Measurements from ENCODE around the gene AKAP6.

The AKAP6 gene

GRCh38 chr14:32633224-32633859, 304.2 kb downstream of the AKAP6 start:
- Histone ChIP-seq H3K4me1 (ENCODE audit: control insufficient read depth, insufficient read depth, low read length) (peaks cover 22% of the 10 kb centered on the region), H3K4me3 (ENCODE audit: low read length) (no peak overlapping the region), H3K9ac (ENCODE audit: low read length) (no peak overlapping the region), H3K9me3 (ENCODE audit: control insufficient read depth, low read length) (no peaks in the 10 kb centered on the region), H3K27me3 (replicated peaks; ENCODE audit: control insufficient read depth, insufficient read depth, low read length) (no peaks in the 10 kb centered on the region), H3K36me3 (ENCODE audit: control insufficient read depth, insufficient read depth, low read length, severe bottlenecking) (no peaks in the 10 kb centered on the region)
- DNase-seq (ENCODE audit: low read depth) = peak; percentile 28

- Histone ChIP-seq H3K27me3 (replicated peaks; ENCODE audit: control insufficient read depth, insufficient read depth, low read length) (no peaks in the 10 kb centered on the region), H3K4me3 (ENCODE audit: low read length) (no peak overlapping the region), H3K36me3 (ENCODE audit: control insufficient read depth, insufficient read depth, low read length, severe bottlenecking) (no peaks in the 10 kb centered on the region), H3K9ac (ENCODE audit: low read length) (no peak overlapping the region), H3K4me1 (ENCODE audit: control insufficient read depth, insufficient read depth, low read length) (peaks cover 22% of the 10 kb centered on the region), H3K9me3 (ENCODE audit: control insufficient read depth, low read length) (no peaks in the 10 kb centered on the region)
- no peak for DNase-seq (ENCODE audit: low read depth)
These were observed 304.8 kb downstream of the AKAP6 start for GRCh38 chr14:32633930-32634329.

GRCh38 chr14:32635061-32635719, 306.1 kb downstream of the AKAP6 start:
- no peaks in the 10 kb centered on the region for H3K27me3 ChIP-seq (replicated peaks; ENCODE audit: control insufficient read depth, insufficient read depth, low read length)
- DNase-seq (ENCODE audit: low read depth) = peak; percentile 82
- H3K9ac ChIP-seq (ENCODE audit: low read length) = no peak overlapping the region
- H3K9me3 ChIP-seq (ENCODE audit: control insufficient read depth, low read length) = no peaks in the 10 kb centered on the region
- H3K4me1 ChIP-seq (ENCODE audit: control insufficient read depth, insufficient read depth, low read length) = peaks cover 22% of the 10 kb centered on the region
- no peaks in the 10 kb centered on the region for H3K36me3 ChIP-seq (ENCODE audit: control insufficient read depth, insufficient read depth, low read length, severe bottlenecking)
- peak overlapping the region; percentile 57 for H3K4me3 ChIP-seq (ENCODE audit: low read length)

DNA sequence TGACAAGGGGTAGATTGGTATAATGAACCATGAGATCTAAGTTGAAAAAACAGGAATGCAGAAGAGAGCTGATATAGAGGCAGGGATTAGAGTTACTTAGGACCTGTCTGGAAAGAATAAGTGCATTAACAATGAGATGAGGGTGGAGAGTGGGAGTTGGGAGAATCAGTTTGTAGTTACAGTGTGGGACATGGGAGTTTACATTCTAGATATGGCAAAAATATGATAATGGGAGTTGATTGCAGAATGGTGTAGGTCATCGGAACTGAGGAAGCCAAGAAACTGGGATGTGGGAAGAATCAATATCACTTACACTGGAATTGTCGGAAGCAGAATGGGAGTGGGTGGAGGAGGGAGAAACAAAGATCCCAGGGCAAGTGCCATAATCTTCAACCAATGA, 308.5 kb downstream of the AKAP6 start:
- H3K4me1 ChIP-seq (ENCODE audit: control insufficient read depth, insufficient read depth, low read length) = peaks cover 22% of the 10 kb centered on the region
- H3K9me3 ChIP-seq (ENCODE audit: control insufficient read depth, low read length) = no peaks in the 10 kb centered on the region
- H3K36me3 ChIP-seq (ENCODE audit: control insufficient read depth, insufficient read depth, low read length, severe bottlenecking) = no peaks in the 10 kb centered on the region
- H3K4me3 ChIP-seq (ENCODE audit: low read length) = no peak overlapping the region
- H3K27me3 ChIP-seq (replicated peaks; ENCODE audit: control insufficient read depth, insufficient read depth, low read length) = no peaks in the 10 kb centered on the region
- H3K9ac ChIP-seq (ENCODE audit: low read length) = no peak overlapping the region
- no peak for DNase-seq (ENCODE audit: low read depth)

- no peak overlapping the region for H3K9ac ChIP-seq (ENCODE audit: low read length)
- no peaks in the 10 kb centered on the region for H3K9me3 ChIP-seq (ENCODE audit: control insufficient read depth, low read length)
- H3K36me3 ChIP-seq (ENCODE audit: control insufficient read depth, insufficient read depth, low read length, severe bottlenecking) = no peaks in the 10 kb centered on the region
- H3K27me3 ChIP-seq (replicated peaks; ENCODE audit: control insufficient read depth, insufficient read depth, low read length) = no peaks in the 10 kb centered on the region
- DNase-seq (ENCODE audit: low read depth) = no peak
- peaks cover 22% of the 10 kb centered on the region for H3K4me1 ChIP-seq (ENCODE audit: control insufficient read depth, insufficient read depth, low read length)
- H3K4me3 ChIP-seq (ENCODE audit: low read length) = no peak overlapping the region
These were observed 310.1 kb downstream of the AKAP6 start for GRCh38 chr14:32639208-32639607.

DNA sequence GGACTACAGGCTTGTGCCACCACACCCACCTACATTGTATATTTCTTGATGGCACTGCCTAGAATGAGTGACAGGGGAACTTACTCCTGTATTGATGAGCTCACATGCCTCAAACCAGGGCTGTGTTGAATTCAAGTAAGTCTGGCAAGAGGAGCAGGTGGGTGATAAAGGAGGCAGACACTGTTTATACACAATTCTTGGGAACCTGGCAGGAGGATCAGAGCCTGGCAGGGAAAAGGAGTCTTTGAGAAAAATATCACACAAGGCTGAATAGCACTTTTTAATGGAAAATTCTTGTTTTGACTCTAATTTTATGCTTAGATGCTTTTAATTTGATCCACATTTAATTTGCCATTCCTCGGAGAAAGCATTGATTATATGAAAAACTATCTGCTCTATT, 316.5 kb downstream of the AKAP6 start:
- no peak overlapping the region for H3K4me3 ChIP-seq (ENCODE audit: low read length)
- no peak for DNase-seq (ENCODE audit: low read depth)
- H3K9me3 ChIP-seq (ENCODE audit: control insufficient read depth, low read length) = no peaks in the 10 kb centered on the region
- no peak overlapping the region for H3K9ac ChIP-seq (ENCODE audit: low read length)
- no peaks in the 10 kb centered on the region for H3K27me3 ChIP-seq (replicated peaks; ENCODE audit: control insufficient read depth, insufficient read depth, low read length)
- H3K36me3 ChIP-seq (ENCODE audit: control insufficient read depth, insufficient read depth, low read length, severe bottlenecking) = no peaks in the 10 kb centered on the region
- peaks cover 22% of the 10 kb centered on the region for H3K4me1 ChIP-seq (ENCODE audit: control insufficient read depth, insufficient read depth, low read length)

GRCh38 chr14:32648434-32648833, 319.3 kb downstream of the AKAP6 start:
- H3K4me3 ChIP-seq (ENCODE audit: low read length) = no peak overlapping the region
- H3K9me3 ChIP-seq (ENCODE audit: control insufficient read depth, low read length) = no peaks in the 10 kb centered on the region
- H3K9ac ChIP-seq (ENCODE audit: low read length) = no peak overlapping the region
- no peaks in the 10 kb centered on the region for H3K27me3 ChIP-seq (replicated peaks; ENCODE audit: control insufficient read depth, insufficient read depth, low read length)
- peak; percentile 51 for DNase-seq (ENCODE audit: low read depth)
- H3K36me3 ChIP-seq (ENCODE audit: control insufficient read depth, insufficient read depth, low read length, severe bottlenecking) = no peaks in the 10 kb centered on the region
- peaks cover 22% of the 10 kb centered on the region for H3K4me1 ChIP-seq (ENCODE audit: control insufficient read depth, insufficient read depth, low read length)

- no peak overlapping the region for H3K4me3 ChIP-seq (ENCODE audit: low read length)
- no peaks in the 10 kb centered on the region for H3K9me3 ChIP-seq (ENCODE audit: control insufficient read depth, low read length)
- no peaks in the 10 kb centered on the region for H3K27me3 ChIP-seq (replicated peaks; ENCODE audit: control insufficient read depth, insufficient read depth, low read length)
- H3K9ac ChIP-seq (ENCODE audit: low read length) = no peak overlapping the region
- no peaks in the 10 kb centered on the region for H3K36me3 ChIP-seq (ENCODE audit: control insufficient read depth, insufficient read depth, low read length, severe bottlenecking)
- peaks cover 22% of the 10 kb centered on the region for H3K4me1 ChIP-seq (ENCODE audit: control insufficient read depth, insufficient read depth, low read length)
- DNase-seq (ENCODE audit: low read depth) = no peak
These were observed 320.9 kb downstream of the AKAP6 start for GRCh38 chr14:32650030-32650429.

GRCh38 chr14:32650665-32651064, 321.6 kb downstream of the AKAP6 start:
- Histone ChIP-seq H3K9me3 (ENCODE audit: control insufficient read depth, low read length) (no peaks in the 10 kb centered on the region), H3K36me3 (ENCODE audit: control insufficient read depth, insufficient read depth, low read length, severe bottlenecking) (no peaks in the 10 kb centered on the region), H3K4me1 (ENCODE audit: control insufficient read depth, insufficient read depth, low read length) (peaks cover 22% of the 10 kb centered on the region), H3K4me3 (ENCODE audit: low read length) (no peak overlapping the region), H3K27me3 (replicated peaks; ENCODE audit: control insufficient read depth, insufficient read depth, low read length) (no peaks in the 10 kb centered on the region), H3K9ac (ENCODE audit: low read length) (no peak overlapping the region)
- DNase-seq (ENCODE audit: low read depth) = no peak

- peak; percentile 66 for DNase-seq (ENCODE audit: low read depth)
- no peak overlapping the region for H3K4me3 ChIP-seq (ENCODE audit: low read length)
- H3K36me3 ChIP-seq (ENCODE audit: control insufficient read depth, insufficient read depth, low read length, severe bottlenecking) = no peaks in the 10 kb centered on the region
- no peaks in the 10 kb centered on the region for H3K27me3 ChIP-seq (replicated peaks; ENCODE audit: control insufficient read depth, insufficient read depth, low read length)
- H3K9me3 ChIP-seq (ENCODE audit: control insufficient read depth, low read length) = no peaks in the 10 kb centered on the region
- no peak overlapping the region for H3K9ac ChIP-seq (ENCODE audit: low read length)
- H3K4me1 ChIP-seq (ENCODE audit: control insufficient read depth, insufficient read depth, low read length) = peaks cover 10% of the 10 kb centered on the region
These were observed 325.0 kb downstream of the AKAP6 start for GRCh38 chr14:32654106-32654505.

- Histone ChIP-seq H3K4me1 (ENCODE audit: control insufficient read depth, insufficient read depth, low read length) (peaks cover 8% of the 10 kb centered on the region), H3K9ac (ENCODE audit: low read length) (no peak overlapping the region)
These were observed 327.5 kb downstream of the AKAP6 start for GRCh38 chr14:32656601-32657000.

GRCh38 chr14:32657081-32657480, 328.0 kb downstream of the AKAP6 start:
- Histone ChIP-seq H3K36me3 (ENCODE audit: control insufficient read depth, insufficient read depth, low read length, severe bottlenecking) (no peaks in the 10 kb centered on the region), H3K9ac (ENCODE audit: low read length) (no peak overlapping the region), H3K4me3 (ENCODE audit: low read length) (no peak overlapping the region), H3K27me3 (replicated peaks; ENCODE audit: control insufficient read depth, insufficient read depth, low read length) (no peaks in the 10 kb centered on the region), H3K4me1 (ENCODE audit: control insufficient read depth, insufficient read depth, low read length) (peaks cover 8% of the 10 kb centered on the region), H3K9me3 (ENCODE audit: control insufficient read depth, low read length) (no peaks in the 10 kb centered on the region)
- no peak for DNase-seq (ENCODE audit: low read depth)

More at GRCh38 chr14:32656601-32657000, 327.5 kb downstream of the AKAP6 start:
- Histone ChIP-seq H3K9me3 (ENCODE audit: control insufficient read depth, low read length) (no peaks in the 10 kb centered on the region), H3K36me3 (ENCODE audit: control insufficient read depth, insufficient read depth, low read length, severe bottlenecking) (no peaks in the 10 kb centered on the region), H3K4me3 (ENCODE audit: low read length) (no peak overlapping the region), H3K27me3 (replicated peaks; ENCODE audit: control insufficient read depth, insufficient read depth, low read length) (no peaks in the 10 kb centered on the region)
- no peak for DNase-seq (ENCODE audit: low read depth)

Measured in adipocyte (in vitro differentiated cells).